RCC 7860 (cell line): ENCODE measurements around the gene CCDC71.

Experiments used
- DNase-seq: peaks from one replicate; pipeline ENCODE4 v3.0.0-alpha.2; 2015; ENCODE audit warnings: low spot score
- FAIRE-seq: peaks from 2 replicates; lab custom pipeline; 2012; peaks lifted over from hg19 to GRCh38; lab: Jason Lieb, UNC

The CCDC71 gene

DNA sequence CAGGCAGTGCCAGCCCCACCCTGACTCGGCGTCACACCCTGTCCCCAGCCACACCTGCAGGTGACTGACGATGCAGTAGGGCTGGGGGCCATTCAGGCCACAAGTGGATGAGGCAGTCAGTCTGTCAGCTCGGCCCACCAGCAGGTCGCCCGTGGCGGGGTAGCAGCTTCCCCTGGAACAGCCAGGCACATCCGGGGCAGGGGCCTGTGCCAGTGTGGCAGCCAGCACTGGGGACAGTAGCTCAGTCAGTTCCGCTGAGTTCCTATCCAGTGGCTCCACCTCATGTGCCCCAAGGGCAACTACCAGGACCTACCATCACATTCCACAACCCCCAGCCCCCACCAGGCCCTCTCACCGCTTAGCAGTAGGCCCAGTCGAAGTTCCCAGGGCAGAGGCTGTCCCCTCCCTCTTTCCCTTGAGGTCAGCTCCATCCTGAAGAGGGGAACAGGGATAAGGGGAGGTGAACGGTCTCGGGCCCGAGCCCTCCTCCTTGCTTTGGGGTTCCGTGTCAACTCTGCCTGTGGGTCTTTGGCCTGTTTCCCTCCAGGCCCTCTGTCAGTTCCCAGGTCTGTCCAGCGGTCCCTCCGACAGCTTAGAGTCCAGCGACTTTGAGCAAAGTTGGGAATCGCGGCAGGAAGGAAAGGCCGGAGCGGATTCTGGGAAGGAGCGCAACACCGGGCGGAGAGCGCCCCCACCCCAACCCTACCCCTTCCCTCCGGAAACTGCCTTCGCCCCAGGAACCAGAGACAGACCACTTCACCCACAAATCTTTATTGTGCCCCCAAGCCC is 33.5 kb downstream of the CCDC71 start, which contains the start of gene LAMB2:
Gene LAMB2, minus strand, starts transcription at position 614 of the 789 bp plus-strand sequence. Its CDS starts 183 bp downstream, at position 431.
- no peak for FAIRE-seq

DNA sequence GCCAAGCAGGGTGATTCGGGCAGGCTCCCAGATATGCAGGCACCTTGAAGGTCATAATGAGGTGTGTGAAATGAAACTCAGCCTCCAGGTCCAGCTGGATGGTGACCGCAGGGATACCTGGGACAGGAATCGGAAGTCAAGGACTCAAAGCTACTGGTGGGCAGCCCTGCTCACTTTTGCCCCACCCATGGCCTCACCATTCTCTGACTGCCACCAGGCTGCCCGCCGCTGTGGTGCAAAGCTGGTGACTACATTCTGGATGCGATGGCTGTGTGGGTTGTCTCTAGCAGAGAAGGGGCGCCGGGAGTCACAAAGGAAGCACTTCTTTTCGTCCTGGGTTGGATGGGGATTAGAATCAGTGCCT is 34.1 kb downstream of the CCDC71 start:
- no peak for DNase-seq
- FAIRE-seq = no peak

More for the DNA sequence above, 33.5 kb downstream of the CCDC71 start, which contains the start of gene LAMB2:
- peak; percentile 52 for DNase-seq

DNA sequence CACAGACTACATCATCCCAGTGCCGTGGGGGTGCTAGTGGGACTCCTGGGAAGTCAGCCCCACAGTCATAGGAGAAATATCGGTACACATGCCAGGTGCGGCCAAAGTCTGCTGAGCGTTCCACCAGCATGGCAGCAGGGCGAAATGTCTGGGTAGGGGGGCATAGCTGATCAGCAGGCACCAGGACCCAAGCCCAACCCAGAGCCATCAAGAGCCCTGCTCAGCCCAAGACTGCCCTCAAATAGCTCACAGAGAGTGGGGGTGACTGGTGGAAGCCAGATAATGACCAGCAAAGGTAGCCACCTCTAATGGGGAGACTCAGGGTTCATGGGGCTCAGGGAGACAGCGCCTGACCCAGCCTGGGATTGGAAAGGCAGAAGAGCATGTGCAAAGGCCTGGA is 34.6 kb downstream of the CCDC71 start:
- FAIRE-seq (no peak), DNase-seq (no peak)

DNA sequence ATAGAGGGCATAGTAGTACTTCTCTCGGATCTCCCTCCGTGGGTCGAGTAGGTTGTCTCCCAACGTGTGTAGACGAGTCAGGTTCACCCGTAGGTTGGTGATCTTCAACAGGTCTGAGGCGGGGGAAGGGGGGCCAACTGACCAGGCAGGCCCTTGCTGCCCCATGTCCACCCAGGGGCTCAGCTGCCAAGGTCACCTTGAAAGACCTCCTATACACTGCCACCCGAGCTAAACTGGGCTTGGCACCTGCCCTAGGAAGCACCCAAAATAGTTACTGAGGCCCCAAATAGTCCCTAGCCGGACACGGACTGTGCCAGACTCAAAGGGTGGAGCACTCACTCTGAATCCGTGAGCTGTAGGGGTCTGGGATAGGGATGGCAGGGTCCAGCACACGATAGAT is 35.1 kb downstream of the CCDC71 start:
- DNase-seq (no peak), FAIRE-seq (no peak)

DNA sequence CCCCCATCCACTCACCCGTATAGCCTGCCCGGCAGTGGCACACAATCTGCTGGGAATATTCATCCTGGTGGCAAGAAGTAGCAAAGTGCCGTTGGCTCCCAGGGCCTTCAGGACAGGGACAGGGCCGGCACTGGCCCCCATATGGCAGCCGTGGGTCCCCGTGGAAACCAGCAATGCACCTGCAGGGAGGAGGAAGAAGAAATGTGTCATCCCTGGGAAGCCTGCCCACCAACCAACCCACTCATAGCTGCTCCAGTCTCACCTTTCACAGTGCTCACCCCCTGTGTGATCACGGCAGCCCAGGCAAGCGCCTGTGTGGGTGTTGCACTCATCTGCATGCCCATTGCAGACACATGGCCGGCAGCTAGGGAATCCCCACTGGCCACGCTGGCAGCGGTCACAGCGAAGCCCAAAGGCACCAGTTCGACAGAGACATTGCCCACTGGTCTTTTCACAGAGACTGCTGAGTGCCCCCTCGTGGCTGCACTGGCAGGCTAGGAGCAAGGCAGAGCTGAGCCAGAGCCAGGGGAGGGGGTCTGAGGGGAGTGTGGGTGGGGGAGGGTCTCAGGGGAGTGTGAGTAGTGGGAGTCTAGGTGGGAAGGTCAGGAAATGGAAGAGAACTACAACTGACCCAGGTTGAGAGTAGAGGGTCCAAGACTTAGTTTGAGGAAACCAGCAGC is 41.0 kb downstream of the CCDC71 start:
- DNase-seq = no peak
- no peak for FAIRE-seq

DNA sequence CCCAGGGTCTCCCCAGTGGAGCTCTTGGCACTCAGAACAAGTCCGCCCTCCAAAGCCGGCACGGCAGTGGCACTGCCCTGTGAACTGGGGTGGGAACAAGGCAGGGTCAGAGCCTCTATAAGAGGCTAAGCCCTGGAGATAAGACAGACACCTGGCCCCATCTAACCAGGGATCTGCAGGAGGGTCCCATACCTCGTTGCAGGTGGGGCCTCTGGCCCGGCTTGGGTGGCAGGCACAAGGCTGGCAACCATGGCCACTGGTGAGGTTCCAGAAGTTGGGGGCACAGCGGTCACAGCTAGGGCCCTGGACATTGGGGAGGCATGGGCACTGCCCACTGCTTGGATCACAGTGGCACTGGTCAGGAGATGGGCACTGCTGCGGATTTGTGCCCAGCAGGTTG is 41.9 kb downstream of the CCDC71 start:
- DNase-seq (no peak), FAIRE-seq (no peak)

DNA sequence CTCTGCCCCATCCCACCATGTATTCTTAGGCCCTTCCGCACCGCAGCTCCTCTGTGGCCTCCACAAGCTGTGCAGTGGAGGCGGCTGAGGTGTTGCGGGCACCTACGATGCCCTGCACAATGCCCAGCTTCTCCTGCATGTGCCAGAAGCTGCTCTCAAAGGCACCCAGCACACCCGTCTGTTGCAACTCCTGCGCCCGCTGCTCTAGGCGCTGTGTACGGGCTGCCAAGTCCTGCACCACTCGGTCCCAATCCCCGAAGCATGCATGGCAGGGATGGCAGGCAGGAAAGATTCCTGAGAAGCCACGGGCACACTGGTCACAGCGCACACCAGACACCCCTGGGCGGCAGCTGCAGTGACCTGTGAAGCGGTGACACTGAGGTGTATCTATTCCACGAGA is 42.4 kb downstream of the CCDC71 start:
- FAIRE-seq (no peak), DNase-seq (no peak)

DNA sequence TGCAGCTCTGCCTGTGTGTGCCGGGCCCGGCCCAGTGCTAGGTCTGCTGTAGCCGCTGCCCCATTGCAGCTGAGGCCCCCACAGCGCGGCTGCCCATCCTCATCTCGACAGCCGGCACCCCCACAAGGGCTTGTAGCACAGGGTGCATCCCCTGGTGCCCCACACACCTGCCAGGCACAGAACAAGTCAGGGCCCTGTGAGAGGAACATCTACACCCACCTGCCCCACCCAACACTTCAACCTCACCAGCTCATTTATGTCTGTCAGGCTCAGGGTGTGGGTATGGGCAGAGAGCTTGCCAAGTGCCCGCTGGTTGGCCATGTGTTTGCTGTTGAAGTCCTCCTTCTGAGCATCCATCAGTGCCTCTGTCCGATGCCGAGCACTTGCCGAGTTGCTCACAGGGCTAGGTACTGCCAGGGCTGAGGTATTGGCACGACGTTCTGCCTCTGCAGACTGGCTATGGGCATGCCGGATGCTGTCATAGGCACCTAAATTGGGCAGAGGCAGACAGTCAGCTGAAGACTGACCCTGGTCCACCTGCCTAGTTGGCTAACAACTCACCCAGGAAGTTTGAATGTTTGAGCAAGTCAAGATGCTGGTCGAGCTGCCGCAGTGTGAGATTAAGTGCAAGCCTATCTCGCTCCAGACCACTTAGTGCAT is 43.1 kb downstream of the CCDC71 start:
- no peak for FAIRE-seq
- DNase-seq = no peak

DNA sequence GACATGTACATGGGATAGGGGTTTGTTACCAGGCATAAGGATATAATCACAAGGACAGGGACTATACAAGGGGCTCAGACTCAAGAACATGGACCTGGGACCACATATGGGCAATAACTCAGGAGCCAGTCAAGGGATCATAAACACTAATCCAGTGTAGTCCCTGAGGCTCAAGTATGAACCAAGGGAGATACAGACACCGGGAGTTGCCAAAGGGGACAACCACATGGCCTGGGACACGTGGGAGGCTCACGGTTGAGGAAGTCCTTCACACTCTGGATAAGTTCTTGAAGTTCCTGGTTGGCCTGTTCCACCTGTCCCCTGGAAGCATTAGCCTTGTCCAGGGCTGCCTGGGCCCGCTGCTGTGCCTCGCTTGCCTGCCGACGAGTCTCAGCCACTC is 43.7 kb downstream of the CCDC71 start:
- FAIRE-seq = no peak
- no peak for DNase-seq

DNA sequence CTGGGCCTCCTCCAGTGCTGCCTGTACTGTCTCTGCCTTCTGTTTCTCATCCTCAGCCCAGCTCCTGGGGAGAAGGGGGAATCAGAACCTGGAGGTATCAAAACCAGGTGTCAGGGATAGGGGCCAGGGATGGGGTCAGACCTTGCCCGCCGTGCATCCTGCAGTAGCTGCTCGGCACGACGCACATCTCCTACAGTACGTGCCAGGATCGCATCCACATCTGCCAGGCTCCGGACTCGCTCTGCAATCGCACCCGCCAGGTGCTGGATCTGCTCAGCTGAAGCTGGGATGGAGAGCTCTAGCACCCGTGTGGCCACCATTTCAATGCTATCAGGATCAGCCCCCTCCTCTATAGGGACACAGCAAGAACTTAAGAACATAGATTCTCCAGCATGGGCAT is 44.1 kb downstream of the CCDC71 start:
- FAIRE-seq = no peak
- no peak for DNase-seq

DNA sequence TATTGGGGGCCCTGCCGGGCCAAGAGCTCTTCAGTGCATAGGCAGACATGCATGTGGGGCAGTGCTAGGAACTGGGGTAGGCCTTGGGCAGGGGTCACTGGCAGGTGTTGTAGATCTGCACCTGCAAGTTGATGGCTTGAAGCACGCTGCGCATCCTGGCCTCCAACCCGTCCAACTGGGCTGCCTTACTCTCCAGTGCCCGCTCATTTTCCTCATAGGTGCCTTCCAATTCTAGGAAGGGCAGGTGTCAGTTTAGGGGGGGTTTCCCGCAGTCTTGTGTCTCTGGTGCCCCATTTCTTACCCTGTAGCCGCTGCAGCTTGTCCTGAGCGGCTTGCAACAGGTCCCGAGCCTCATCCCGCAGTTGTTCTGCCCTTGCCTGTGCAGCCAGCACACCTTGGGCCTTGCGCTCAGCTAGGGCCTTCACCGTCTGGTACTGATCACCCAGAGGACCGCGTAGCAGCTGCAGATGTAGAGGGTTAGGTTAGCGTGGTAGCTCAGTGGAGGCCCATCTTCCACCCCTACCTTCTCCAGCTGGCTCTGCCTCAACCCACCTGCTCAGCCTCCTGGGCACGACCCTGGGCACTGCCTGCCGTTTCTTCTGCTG is 44.9 kb downstream of the CCDC71 start:
- FAIRE-seq = no peak
- no peak for DNase-seq

DNA sequence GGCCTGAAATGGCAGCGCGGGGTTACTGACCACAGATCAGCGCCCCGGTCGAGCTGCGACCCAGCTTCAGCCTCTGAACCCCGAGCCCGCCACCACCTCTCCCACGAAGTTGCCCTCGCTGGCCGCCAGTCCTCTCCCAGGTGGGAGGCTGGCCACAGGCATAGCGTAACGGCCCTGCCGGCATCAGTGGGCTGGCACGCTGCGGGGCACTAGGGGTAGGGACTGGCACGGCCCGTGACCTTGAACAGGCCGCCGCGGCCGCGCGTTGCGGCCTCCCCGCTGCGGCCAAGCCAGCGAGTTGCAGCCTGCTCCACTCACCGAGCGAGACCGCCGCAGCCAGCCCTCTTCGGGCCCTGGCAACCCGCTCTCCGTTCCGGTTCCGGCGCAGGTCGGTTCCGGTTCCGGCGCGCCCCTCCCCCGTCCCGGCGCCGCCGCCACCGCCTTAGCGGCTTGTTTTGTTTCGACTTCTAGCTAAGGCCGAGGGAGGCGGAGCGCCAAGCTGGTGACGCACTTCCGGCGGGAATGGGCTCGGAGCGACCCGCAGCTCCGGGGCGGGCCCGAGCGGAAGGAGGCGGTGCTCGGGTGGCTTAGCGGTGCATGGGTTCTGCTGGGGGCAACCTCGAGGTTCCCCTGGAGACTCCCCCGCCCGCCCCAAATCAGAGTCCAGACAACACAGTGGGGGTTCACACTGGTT is 45.5 kb downstream of the CCDC71 start, which contains the start of gene USP19:
Gene USP19, minus strand, starts transcription at position 386 of the 694 bp plus-strand sequence. CDS start 1,678 bp downstream, outside the sequence.
- FAIRE-seq (no peak), DNase-seq (peak; percentile 69)

DNA sequence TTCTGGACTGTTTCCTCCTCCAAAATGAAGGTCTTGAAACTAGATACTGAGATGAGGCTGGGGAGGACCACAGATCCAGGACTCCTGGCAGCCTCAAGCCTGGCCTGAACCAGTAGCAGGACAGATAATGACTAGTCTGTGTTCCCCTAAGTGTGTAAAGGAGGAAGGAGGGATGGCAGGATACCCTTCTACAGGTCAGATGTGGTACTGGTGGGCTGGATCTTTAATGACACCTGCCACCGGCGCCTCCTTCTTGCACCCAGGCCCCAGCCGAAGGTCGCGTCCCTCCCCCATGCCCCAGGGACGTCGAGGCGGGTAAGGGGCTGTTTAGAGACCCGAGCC is 46.1 kb downstream of the CCDC71 start:
- no peak for FAIRE-seq
- DNase-seq = no peak

DNA sequence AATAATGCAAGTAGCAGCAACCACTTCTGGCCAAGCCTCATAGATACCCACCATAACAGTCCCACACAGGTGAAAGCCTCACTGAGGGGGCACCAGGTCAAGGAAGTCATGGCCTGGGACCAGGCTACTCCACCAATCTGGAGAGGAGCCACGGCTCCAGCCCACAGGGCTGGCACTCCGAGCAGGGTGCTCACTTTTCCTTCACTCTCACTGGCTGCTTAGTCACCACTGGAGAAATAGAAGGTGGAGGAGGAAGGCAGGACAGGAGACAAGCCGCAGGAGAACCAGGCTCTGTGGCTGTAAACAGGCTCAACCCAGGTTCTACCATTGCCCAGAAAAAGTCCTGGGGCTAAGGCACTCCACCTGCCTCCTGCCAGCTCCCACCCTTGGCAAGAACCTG is 46.7 kb downstream of the CCDC71 start:
- DNase-seq (peak; percentile 7), FAIRE-seq (no peak)

DNA sequence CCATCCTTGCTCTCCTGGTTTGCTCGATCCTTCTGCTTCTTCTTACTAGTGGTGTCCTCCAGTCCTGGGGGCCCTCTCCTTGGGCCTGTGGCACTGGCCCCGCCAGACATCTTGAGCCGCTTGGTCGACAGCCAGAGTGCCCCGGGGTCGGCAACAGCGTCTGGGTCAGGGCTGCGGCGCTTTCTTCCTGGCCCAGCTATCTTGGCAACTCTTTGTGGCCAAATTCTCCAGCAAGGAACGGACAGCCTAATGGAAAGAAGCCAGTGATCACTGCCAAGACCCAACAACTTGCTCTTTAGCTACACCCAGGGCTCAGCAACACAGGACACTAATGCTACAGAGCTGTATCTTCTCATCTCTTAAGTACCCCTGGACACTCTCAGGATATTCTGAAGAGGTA is 47.1 kb downstream of the CCDC71 start:
- DNase-seq (no peak), FAIRE-seq (no peak)
